PC-9 (cell line): Measurements from ENCODE around the gene HSBP1. TPM values are rescaled to one million over a fixed set of nuclear protein-coding genes. Genes with fewer than 3 reads are reported as not detected.

Experiments
- BruUV-seq: library from RNA; stranded (reverse); fragments of 400-500 nt; replicated peaks from 2 replicates; lab custom pipeline; 2021; lab: Mats Ljungman, UMichigan
- CTCF ChIA-PET: fragments of 300-600 bp; sonication (Branson Sonifier 250); formaldehyde crosslinking; loops from one replicate; lab custom pipeline; 2022; ENCODE audit warnings: antibody characterized with exemption; lab: Charles Lee
- POLR2A ChIA-PET: fragments of 300-600 bp; sonication (Branson Sonifier 250); formaldehyde crosslinking; loops from one replicate; lab custom pipeline; 2022; ENCODE audit warnings: antibody characterized with exemption; ENCODE audit not compliant: unreplicated experiment; lab: Charles Lee
- DNase-seq, 2 experiments: peaks; one replicate each; pipeline versions ENCODE4 v3.0.0 to v3.0.0-alpha.2; 2015 to 2022; ENCODE audit warnings: mixed read lengths in 1 of 2
- H2AFZ ChIP-seq: fragments of 200-600 bp; sonication (generic); 2 replicates; pipeline ENCODE4 v1.8.1; 2017; ENCODE audit warnings: antibody characterized with exemption
- H3F3A ChIP-seq: fragments of 200-600 bp; sonication (generic); 2 replicates; pipeline ENCODE4 v1.8.1; 2017; ENCODE audit warnings: antibody characterized with exemption, mild to moderate bottlenecking, low read depth; ENCODE audit not compliant: insufficient read depth
- H3K27ac ChIP-seq: fragments of 200-600 bp; sonication (generic); 2 replicates; pipeline ENCODE4 v1.6.1; 2016; ENCODE audit warnings: mixed run types
- H3K27me3 ChIP-seq: fragments of 200-600 bp; sonication (generic); 2 replicates; pipeline ENCODE4 v1.6.1; 2016; ENCODE audit warnings: low read depth, mixed run types; ENCODE audit not compliant: insufficient read depth
- H3K36me3 ChIP-seq: fragments of 200-600 bp; sonication (generic); 2 replicates; pipeline ENCODE4 v1.6.1; 2016; ENCODE audit warnings: low read depth, mixed run types
- H3K4me1 ChIP-seq: fragments of 200-600 bp; sonication (generic); replicated peaks from 2 replicates; pipeline ENCODE4 v1.6.1; 2016; ENCODE audit warnings: mixed run types; ENCODE audit not compliant: insufficient read depth
- H3K4me2 ChIP-seq: fragments of 200-600 bp; sonication (generic); 2 replicates; pipeline ENCODE4 v1.6.1; 2017; ENCODE audit warnings: mixed run types
- H3K4me3 ChIP-seq: fragments of 200-600 bp; sonication (generic); 2 replicates; pipeline ENCODE4 v1.6.1; 2016; ENCODE audit warnings: mixed run types
- H3K79me2 ChIP-seq: fragments of 200-600 bp; sonication (generic); 2 replicates; pipeline ENCODE4 v1.6.1; 2017; ENCODE audit warnings: low read depth, mixed run types
- H3K9me2 ChIP-seq: fragments of 200-600 bp; sonication (generic); 2 replicates; pipeline ENCODE4 v1.8.1; 2017; ENCODE audit warnings: mild to moderate bottlenecking; ENCODE audit not compliant: insufficient read depth
- H3K9me3 ChIP-seq: fragments of 200-600 bp; sonication (generic); 2 replicates; pipeline ENCODE4 v1.8.1; 2016; ENCODE audit warnings: low read depth; ENCODE audit not compliant: insufficient read depth
- H4K20me1 ChIP-seq: fragments of 200-600 bp; sonication (generic); 2 replicates; pipeline ENCODE4 v1.8.1; 2017; ENCODE audit not compliant: insufficient read depth
- EZH2 ChIP-seq: fragments of 200-600 bp; sonication (generic); IDR thresholded peaks from 2 replicates; pipeline ENCODE4 v1.8.0; 2017; ENCODE audit warnings: antibody characterized with exemption, low read depth
- intact Hi-C: fragments of 100-400 bp; cut with micrococcal nuclease; formaldehyde crosslinking; loops from one replicate; pipeline ENCODE4 v1.10.0; 2022; ENCODE audit not compliant: unreplicated experiment
- total RNA-seq: library from RNA; stranded (reverse); gene quantifications from 2 replicates; pipeline ENCODE4 v1.2.3, GENCODE V29; 2021
- TF ChIP-seq, protein P1 (sequence below): fragments of 200-600 bp; sonication (generic); conservative IDR thresholded peaks from 2 replicates; pipeline ENCODE4 v1.6.1; 2017; ENCODE audit warnings: mixed run types, antibody characterized with exemption, mild to moderate bottlenecking, moderate library complexity

The HSBP1 gene
- total RNA-seq, 1 experiment from 2014 or later: 130 TPM

DNA sequence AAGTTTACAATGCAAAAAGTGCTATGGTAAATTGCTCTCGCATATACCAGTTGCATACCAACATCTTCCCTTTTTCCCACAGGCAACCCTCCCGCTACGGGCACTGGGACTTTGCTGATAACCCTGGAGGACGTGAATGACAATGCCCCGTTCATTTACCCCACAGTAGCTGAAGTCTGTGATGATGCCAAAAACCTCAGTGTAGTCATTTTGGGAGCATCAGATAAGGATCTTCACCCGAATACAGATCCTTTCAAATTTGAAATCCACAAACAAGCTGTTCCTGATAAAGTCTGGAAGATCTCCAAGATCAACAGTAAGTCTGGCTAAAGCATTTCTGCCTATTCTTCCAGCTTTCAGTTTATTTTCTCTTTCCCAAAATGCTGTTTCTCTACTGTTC, 27.9 kb upstream of the HSBP1 start:
- Histone ChIP-seq H3K27ac (no peak overlapping the region), H2AFZ (no peak overlapping the region), H3K4me1 (no peaks in the 10 kb centered on the region), H3K27me3 (peaks cover 97% of the 10 kb centered on the region), H3F3A (no peaks in the 10 kb centered on the region), H4K20me1 (no peaks in the 10 kb centered on the region), H3K4me2 (no peak overlapping the region), H3K4me3 (no peak overlapping the region), H3K79me2 (no peaks in the 10 kb centered on the region), H3K36me3 (no peaks in the 10 kb centered on the region), H3K9me3 (no peaks in the 10 kb centered on the region), H3K9me2 (no peaks in the 10 kb centered on the region)
- TF ChIP-seq, protein P1, sequence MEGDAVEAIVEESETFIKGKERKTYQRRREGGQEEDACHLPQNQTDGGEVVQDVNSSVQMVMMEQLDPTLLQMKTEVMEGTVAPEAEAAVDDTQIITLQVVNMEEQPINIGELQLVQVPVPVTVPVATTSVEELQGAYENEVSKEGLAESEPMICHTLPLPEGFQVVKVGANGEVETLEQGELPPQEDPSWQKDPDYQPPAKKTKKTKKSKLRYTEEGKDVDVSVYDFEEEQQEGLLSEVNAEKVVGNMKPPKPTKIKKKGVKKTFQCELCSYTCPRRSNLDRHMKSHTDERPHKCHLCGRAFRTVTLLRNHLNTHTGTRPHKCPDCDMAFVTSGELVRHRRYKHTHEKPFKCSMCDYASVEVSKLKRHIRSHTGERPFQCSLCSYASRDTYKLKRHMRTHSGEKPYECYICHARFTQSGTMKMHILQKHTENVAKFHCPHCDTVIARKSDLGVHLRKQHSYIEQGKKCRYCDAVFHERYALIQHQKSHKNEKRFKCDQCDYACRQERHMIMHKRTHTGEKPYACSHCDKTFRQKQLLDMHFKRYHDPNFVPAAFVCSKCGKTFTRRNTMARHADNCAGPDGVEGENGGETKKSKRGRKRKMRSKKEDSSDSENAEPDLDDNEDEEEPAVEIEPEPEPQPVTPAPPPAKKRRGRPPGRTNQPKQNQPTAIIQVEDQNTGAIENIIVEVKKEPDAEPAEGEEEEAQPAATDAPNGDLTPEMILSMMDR: no peak
- no peak for TF ChIP-seq EZH2
- CTCF ChIA-PET: no interaction called here
- no peak for DNase-seq
- POLR2A ChIA-PET: no interaction called here
- intact Hi-C loops: no loop called here
- BruUV-seq: no TSS peak

DNA sequence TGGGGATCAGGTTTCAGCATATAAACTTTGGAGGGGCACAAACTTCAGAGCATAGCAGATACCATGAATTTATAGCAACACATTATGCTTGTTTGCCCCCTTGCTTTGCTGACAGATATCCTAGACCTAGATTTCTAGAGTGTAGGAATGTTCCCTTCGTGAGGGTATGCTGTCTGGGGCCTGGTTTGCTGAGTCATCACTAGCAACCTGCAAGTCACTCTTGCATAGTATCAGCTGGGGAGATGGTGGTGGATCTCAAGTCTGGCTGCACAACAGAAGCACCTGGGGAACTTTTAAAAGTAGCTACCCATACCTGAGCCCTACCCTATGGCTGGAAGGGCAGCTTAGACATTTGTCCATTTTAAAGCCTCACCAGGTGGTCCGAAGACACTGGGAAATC, 22.3 kb upstream of the HSBP1 start:
- no peaks in the 10 kb centered on the region for H4K20me1 ChIP-seq
- no peak overlapping the region for H2AFZ ChIP-seq
- peaks cover 98% of the 10 kb centered on the region for H3K27me3 ChIP-seq
- no peak overlapping the region for H3K27ac ChIP-seq
- ChIA-PET CTCF (no interaction called here), POLR2A (no interaction called here)
- H3K9me3 ChIP-seq: no peaks in the 10 kb centered on the region
- no peaks in the 10 kb centered on the region for H3F3A ChIP-seq
- DNase-seq: no peak
- H3K4me1 ChIP-seq: no peaks in the 10 kb centered on the region
- H3K36me3 ChIP-seq: no peaks in the 10 kb centered on the region
- H3K79me2 ChIP-seq: no peaks in the 10 kb centered on the region
- H3K9me2 ChIP-seq: no peaks in the 10 kb centered on the region
- intact Hi-C loops: no loop called here
- TF ChIP-seq, protein P1: no peak
- no peak for TF ChIP-seq EZH2
- H3K4me2 ChIP-seq: no peak overlapping the region
- no TSS peak for BruUV-seq
- no peak overlapping the region for H3K4me3 ChIP-seq

DNA sequence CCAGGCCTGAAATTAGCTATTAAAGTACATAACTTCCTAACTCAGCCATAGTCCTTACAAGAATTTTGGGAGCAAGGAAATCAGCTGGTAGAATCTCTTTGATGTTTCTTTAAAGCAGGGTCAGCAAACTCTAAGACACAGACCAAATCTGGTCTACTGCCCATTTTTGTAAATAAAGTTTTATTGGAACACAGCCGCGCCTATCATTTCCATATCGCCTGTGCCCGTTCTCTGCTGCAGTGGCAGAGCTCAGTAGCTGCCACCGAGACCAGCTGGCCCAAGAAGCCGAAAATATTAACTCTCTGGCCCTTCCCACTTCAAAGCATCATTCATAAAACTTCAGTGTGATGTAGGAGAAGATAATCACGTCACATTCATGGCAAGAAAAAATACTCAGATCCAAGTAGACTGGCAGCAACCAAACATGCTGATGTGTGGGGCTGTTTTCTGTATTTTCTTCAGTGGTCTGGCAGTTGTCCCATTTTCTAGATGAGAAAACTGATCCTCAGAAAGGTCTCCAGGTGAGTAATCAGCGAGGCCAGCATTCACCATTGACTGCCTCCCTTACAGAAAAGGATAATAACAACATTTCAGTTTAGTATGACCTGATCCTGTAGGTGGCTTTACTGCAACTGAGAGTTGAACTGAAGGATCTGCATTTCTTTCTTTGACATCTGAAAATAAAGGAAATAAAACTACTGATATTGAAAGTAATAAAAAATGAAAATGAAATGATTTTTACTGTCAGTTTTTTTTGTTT, 18.0 kb upstream of the HSBP1 start:
- ChIA-PET POLR2A (no interaction called here), CTCF (no interaction called here)
- no peak overlapping the region for H3K27ac ChIP-seq
- H3K27me3 ChIP-seq: peaks cover 80% of the 10 kb centered on the region
- no peak overlapping the region for H3K4me3 ChIP-seq
- no peaks in the 10 kb centered on the region for H3F3A ChIP-seq
- H3K36me3 ChIP-seq: no peaks in the 10 kb centered on the region
- intact Hi-C loops: no loop called here
- no peak overlapping the region for H2AFZ ChIP-seq
- no peak for DNase-seq
- no TSS peak for BruUV-seq
- no peaks in the 10 kb centered on the region for H3K9me2 ChIP-seq
- no peak overlapping the region for H3K4me2 ChIP-seq
- H4K20me1 ChIP-seq: no peaks in the 10 kb centered on the region
- no peak for TF ChIP-seq EZH2
- TF ChIP-seq, protein P1: no peak
- H3K79me2 ChIP-seq: no peaks in the 10 kb centered on the region
- no peaks in the 10 kb centered on the region for H3K4me1 ChIP-seq
- H3K9me3 ChIP-seq: no peaks in the 10 kb centered on the region
